OCI-LY7 (cell line): ENCODE data around the gene EXD2.

ENCODE experiments used
- EZH2phosphoT487 ChIP-seq: fragments of 200-600 bp; sonication (generic); IDR thresholded peaks from 2 replicates; pipeline ENCODE4 v1.6.1; 2018; ENCODE audit warnings: low read depth, borderline replicate concordance, mild to moderate bottlenecking, mixed run types, antibody characterized with exemption, low read length, moderate library complexity, mixed read lengths
- TF ChIP-seq, protein P1 (sequence below): fragments of 200-600 bp; sonication (generic); conservative IDR thresholded peaks from 2 replicates; pipeline ENCODE4 v1.5.1; 2014; ENCODE audit warnings: mild to moderate bottlenecking, antibody characterized with exemption, low read length, moderate library complexity, mixed read lengths

GRCh38 chr14:69287098-69288010 is 96.1 kb downstream of the EXD2 start:
- TF ChIP-seq, protein P1, sequence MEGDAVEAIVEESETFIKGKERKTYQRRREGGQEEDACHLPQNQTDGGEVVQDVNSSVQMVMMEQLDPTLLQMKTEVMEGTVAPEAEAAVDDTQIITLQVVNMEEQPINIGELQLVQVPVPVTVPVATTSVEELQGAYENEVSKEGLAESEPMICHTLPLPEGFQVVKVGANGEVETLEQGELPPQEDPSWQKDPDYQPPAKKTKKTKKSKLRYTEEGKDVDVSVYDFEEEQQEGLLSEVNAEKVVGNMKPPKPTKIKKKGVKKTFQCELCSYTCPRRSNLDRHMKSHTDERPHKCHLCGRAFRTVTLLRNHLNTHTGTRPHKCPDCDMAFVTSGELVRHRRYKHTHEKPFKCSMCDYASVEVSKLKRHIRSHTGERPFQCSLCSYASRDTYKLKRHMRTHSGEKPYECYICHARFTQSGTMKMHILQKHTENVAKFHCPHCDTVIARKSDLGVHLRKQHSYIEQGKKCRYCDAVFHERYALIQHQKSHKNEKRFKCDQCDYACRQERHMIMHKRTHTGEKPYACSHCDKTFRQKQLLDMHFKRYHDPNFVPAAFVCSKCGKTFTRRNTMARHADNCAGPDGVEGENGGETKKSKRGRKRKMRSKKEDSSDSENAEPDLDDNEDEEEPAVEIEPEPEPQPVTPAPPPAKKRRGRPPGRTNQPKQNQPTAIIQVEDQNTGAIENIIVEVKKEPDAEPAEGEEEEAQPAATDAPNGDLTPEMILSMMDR = peak; percentile 48
- no peak for TF ChIP-seq EZH2phosphoT487
